ENCODE data around the gene ATG101.

ATG101 gene

GRCh38 chr12:52125476-52125900 lies 55.7 kb downstream of the ATG101 start:
- H3K4me3 ChIP-seq (ENCODE audit: control insufficient read depth, low read depth, low read length): no peak overlapping the region
- TF ChIP-seq, protein P1, sequence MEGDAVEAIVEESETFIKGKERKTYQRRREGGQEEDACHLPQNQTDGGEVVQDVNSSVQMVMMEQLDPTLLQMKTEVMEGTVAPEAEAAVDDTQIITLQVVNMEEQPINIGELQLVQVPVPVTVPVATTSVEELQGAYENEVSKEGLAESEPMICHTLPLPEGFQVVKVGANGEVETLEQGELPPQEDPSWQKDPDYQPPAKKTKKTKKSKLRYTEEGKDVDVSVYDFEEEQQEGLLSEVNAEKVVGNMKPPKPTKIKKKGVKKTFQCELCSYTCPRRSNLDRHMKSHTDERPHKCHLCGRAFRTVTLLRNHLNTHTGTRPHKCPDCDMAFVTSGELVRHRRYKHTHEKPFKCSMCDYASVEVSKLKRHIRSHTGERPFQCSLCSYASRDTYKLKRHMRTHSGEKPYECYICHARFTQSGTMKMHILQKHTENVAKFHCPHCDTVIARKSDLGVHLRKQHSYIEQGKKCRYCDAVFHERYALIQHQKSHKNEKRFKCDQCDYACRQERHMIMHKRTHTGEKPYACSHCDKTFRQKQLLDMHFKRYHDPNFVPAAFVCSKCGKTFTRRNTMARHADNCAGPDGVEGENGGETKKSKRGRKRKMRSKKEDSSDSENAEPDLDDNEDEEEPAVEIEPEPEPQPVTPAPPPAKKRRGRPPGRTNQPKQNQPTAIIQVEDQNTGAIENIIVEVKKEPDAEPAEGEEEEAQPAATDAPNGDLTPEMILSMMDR (conservative IDR thresholded peaks at IDR 0.05; ENCODE audit: control insufficient read depth, insufficient read depth, low read depth, low read length): no peak
- DNase-seq (ENCODE audit: low read depth): no peak

GRCh38 chr12:52126050-52126604 lies 56.3 kb downstream of the ATG101 start:
- TF ChIP-seq, protein P1 (conservative IDR thresholded peaks at IDR 0.05; ENCODE audit: control insufficient read depth, insufficient read depth, low read depth, low read length): no peak
- no peak overlapping the region for H3K4me3 ChIP-seq (ENCODE audit: control insufficient read depth, low read depth, low read length)
- DNase-seq (ENCODE audit: low read depth): no peak

All from fibroblast of mammary gland (primary cell).